Endometrial microvascular endothelial cells (primary cell): ENCODE data around the gene HPD. TPM values are rescaled to one million over a fixed set of nuclear protein-coding genes. Genes with fewer than 3 reads are reported as not detected.

Experiments
- in situ Hi-C: cut with HindIII; loops from 2 replicates; pipeline ENCODE4 v1.10.0; 2017; ENCODE audit warnings: low sequenced_read_pairs, low pct_unique_long_range_greater_than_20kb; ENCODE audit errors: inconsistent ontology term
- total RNA-seq: library from RNA; depleted of rRNA; stranded (reverse); fragments of >200 nt; gene quantifications from one replicate; pipeline ENCODE4 v1.2.3, GENCODE V29; 2015; ENCODE audit errors: inconsistent ontology term

The HPD gene
- total RNA-seq, 1 donor from 2014 or later, result not detected

GRCh38 chr12:121830588-121831265 is 27.9 kb downstream of the HPD start:
- in situ Hi-C loops, result no loop called here

DNA sequence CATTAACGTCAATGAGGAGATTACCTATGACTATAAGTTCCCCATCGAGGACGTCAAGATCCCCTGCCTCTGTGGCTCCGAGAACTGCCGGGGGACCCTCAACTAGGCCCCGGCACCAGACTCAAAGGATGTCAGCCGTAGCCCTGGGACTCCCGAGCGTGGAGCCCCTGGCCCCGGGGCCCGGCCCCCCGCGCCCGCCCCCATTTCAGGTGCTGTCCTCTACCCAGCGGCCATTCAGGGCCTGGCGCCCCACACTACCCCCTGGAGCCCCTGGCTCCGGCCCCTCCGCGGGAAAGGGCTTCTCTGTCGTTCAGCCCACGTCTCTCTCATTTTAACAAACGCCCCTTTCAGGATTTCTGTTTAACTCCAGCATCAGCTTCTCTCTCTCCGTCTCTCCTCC is 28.5 kb downstream of the HPD start:
- in situ Hi-C loops, result no loop called here

GRCh38 chr12:121829250-121829918 is 29.3 kb downstream of the HPD start:
- in situ Hi-C loops, result no loop called here

GRCh38 chr12:121828826-121829225 is 29.8 kb downstream of the HPD start:
- in situ Hi-C loops, result no loop called here

- in situ Hi-C loops, result no loop called here
Measured at GRCh38 chr12:121828306-121828705, 30.4 kb downstream of the HPD start.

DNA sequence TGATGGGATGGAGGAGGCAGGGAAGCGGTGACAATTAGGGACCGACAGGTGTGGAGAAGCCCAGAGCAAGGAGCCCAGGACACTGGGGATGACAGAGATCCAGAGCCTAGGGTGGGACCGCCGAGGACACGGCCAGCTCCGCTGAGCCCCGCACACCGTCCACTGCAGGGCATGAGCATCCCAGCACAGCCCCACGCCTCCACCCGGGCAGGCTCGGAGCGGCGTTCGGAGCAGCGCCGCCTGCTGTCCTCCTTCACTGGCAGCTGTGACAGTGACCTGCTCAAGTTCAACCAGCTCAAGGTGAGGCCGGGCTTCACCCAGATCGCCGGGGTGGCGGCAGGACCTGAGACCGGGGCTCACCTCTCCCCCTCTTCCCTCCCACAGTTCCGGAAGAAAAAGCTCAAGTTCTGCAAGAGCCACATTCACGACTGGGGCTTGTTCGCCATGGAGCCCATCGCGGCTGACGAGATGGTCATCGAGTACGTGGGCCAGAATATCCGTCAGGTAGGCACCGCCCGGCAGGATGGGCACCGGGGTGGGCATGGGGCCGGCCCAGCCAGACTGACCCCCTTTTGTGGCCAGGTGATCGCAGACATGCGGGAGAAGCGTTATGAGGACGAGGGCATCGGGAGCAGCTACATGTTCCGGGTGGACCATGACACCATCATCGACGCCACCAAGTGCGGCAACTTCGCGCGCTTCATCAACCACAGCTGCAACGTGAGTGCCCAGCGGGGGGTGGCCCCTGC is 31.1 kb downstream of the HPD start:
- in situ Hi-C loops, result no loop called here

DNA sequence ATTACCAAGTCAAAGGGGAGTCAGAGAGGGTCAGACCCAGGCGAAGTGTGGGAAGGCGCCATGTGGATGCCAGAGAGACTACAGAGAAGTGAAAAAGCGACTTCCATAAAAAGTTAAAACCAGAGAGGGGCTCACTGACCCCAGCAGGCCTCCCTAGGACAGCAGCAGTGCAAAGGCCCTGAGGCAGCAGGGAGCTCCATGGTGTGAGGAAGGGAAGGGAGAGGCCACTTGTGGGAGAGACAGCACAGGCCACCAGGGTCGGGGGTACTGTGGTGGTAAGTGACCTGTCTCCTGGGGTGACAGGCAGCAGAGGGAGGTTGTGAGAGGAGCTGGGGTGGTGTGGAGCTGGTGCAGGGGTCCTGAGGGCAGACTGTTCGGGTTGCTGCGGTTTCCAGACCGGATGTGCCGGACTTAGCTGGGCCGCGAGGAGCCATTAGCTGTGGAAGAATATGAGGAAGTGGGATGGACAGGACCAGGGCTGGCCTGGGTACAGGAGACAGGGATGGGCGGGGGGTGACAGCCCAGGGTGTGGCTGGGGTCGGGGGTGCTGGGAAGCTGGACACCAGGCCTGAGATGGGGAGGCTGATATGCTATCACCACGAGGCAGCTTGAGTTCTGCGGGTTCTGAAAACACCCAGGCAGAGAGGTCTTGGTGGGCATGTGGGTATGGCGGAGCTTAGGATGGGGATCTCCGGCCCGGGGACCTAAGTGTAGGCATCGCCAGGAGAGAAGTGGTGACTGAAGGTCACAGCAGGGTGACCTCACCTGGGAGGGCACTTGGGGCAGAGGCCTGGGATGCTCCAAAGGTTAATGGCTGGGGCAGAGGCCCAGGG is 32.1 kb downstream of the HPD start:
- in situ Hi-C loops, result no loop called here

- in situ Hi-C loops, result no loop called here
Measured at GRCh38 chr12:121825041-121825523, 33.6 kb downstream of the HPD start.

- in situ Hi-C loops, result no loop called here
Measured at GRCh38 chr12:121823727-121824115, 34.9 kb downstream of the HPD start.

- in situ Hi-C loops, result no loop called here
Measured at GRCh38 chr12:121823101-121823726, 35.4 kb downstream of the HPD start.

GRCh38 chr12:121822393-121823100 is 36.1 kb downstream of the HPD start:
- in situ Hi-C loops, result no loop called here

GRCh38 chr12:121820056-121820455 is 38.6 kb downstream of the HPD start:
- in situ Hi-C loops, result no loop called here

- in situ Hi-C loops, result no loop called here
Measured at GRCh38 chr12:121819212-121819949, 39.3 kb downstream of the HPD start.

- in situ Hi-C loops, result no loop called here
Measured at GRCh38 chr12:121817648-121818043, 41.0 kb downstream of the HPD start.

- in situ Hi-C loops, result no loop called here
Measured at GRCh38 chr12:121816925-121817647, 41.6 kb downstream of the HPD start.

GRCh38 chr12:121815263-121815662 is 43.4 kb downstream of the HPD start:
- in situ Hi-C loops, result no loop called here
